Transverse colon (tissue), 4 donors: ENCODE measurements around the gene IPPK.

Experiments used
- EP300 ChIP-seq: sonication (generic); formaldehyde crosslinking; IDR thresholded peaks from one replicate; pipeline ENCODE4 v1.6.1; 2017; ENCODE audit warnings: antibody characterized with exemption, low read depth
- POLR2AphosphoS5 ChIP-seq, 3 donors: sonication (generic); formaldehyde crosslinking; IDR thresholded peaks; one replicate each; pipeline ENCODE4 v1.6.1; 2016; ENCODE audit warnings: antibody characterized with exemption in 3 of 3
- TF ChIP-seq, protein P1 (sequence below), 5 experiments: fragments of 200-600 bp in 3 of 5; fragments of 450-650 bp in 2 of 5; sonication (generic) in 3 of 5; IDR thresholded peaks; 1 replicate in 2 of 5; 2 replicates in 3 of 5; pipeline ENCODE4 v1.5.1; 2016 to 2017; ENCODE audit warnings: antibody characterized with exemption in 5 of 5, inconsistent platforms in 3 of 5, mild to moderate bottlenecking in 2 of 5, moderate library complexity in 1 of 5

DNA sequence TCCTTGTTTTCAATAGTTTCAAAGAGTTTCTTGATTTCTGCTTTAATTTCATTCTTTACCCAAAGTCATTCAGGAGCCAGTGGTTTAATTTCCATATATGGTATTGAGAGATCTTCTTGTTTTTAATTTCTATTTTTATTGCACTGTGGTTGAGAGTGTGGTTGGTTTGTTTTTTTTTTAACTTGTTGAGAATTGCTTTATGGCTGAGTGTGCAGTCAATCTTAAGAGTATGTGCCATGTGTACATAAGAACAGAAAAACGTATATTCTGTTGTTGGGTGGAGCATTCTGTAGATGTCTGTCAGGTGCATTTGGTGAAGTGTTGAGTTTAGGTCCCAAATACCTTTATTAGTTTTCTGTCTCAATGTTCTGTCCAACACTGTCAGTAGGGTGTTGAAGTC is 26.7 kb upstream of the IPPK start:
- TF ChIP-seq EP300 (no peak), POLR2AphosphoS5 (IDR thresholded peaks at IDR 0.05) (no peak)
- TF ChIP-seq, protein P1, sequence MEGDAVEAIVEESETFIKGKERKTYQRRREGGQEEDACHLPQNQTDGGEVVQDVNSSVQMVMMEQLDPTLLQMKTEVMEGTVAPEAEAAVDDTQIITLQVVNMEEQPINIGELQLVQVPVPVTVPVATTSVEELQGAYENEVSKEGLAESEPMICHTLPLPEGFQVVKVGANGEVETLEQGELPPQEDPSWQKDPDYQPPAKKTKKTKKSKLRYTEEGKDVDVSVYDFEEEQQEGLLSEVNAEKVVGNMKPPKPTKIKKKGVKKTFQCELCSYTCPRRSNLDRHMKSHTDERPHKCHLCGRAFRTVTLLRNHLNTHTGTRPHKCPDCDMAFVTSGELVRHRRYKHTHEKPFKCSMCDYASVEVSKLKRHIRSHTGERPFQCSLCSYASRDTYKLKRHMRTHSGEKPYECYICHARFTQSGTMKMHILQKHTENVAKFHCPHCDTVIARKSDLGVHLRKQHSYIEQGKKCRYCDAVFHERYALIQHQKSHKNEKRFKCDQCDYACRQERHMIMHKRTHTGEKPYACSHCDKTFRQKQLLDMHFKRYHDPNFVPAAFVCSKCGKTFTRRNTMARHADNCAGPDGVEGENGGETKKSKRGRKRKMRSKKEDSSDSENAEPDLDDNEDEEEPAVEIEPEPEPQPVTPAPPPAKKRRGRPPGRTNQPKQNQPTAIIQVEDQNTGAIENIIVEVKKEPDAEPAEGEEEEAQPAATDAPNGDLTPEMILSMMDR (IDR thresholded peaks at IDR 0.05), result no peak
